NCI-H1092 treated with DMSO at 0.1 percent for 48 hours (cell line): Measurements from ENCODE around the gene LCP1.

Experiments used
- DNase-seq: peaks from one replicate; lab custom pipeline; 2025; lab: John Stamatoyannopoulos, UW

LCP1 gene

DNA sequence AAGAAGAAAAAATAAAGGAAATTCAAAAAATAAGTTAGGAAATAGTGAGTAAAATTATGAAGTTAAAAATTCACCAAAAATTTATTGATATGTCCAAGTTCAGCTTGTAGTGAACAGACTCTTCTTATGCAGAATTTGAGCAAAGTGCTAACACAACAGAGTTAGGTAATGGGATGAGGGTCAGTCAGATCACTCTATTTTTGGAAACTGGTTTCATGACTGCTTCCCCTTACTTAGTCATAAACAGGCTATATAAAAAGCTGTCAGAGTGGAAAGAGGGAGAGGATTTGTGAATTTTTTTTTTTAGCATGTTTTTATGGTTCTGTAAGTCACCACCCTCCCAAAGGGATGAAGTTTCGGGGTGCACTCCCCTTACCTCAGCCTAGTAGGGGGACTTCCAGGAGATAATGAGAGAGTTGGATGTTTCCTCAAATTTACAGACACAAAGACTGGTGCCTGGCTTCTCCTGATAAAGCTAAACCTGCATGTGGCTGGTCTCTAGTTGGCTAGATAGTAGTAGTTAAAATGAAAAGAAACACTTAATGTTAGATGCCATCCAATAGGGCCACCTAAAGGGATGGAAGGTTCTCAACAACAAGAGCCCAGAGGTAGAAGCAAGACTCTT, 81.7 kb downstream of the LCP1 start:
- DNase-seq: no peak

DNA sequence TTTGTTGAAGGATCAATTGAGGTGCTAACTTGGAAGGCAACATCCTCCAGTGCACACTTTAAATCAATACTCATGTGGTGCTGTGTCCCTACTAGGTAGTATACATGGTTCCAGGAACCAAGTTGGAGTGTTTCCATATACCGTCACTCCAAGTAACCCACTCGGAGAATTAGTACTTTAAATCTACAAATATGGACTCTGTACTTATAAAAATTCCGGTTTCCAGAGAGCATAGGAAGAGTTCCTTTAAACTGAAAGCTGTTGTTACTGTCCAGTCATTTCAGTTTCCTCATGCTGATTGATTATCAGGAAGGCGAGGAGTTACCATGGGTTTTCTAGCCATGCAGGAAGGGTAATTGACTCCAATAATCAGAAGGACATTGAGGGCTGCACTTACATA, 84.3 kb downstream of the LCP1 start:
- no peak for DNase-seq

DNA sequence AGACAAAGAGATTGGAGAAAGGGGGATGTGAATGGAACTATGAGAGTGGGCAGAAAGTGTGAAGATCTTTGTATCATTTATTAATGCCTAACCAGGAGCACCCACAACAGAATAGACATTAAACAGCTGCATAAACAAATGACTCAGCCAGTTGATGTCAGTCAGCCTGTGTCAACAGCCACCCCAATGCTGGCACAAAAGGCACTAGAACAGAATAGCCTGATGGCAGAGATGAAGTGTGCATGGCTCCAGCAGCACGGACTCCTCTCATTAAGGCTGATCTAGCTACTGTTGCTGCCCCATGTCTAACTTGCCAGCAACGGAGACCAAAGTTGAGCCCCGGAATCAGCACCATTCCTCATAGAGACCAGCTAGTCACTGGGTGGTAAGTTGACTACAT, 85.0 kb downstream of the LCP1 start:
- DNase-seq: peak; percentile 22

DNA sequence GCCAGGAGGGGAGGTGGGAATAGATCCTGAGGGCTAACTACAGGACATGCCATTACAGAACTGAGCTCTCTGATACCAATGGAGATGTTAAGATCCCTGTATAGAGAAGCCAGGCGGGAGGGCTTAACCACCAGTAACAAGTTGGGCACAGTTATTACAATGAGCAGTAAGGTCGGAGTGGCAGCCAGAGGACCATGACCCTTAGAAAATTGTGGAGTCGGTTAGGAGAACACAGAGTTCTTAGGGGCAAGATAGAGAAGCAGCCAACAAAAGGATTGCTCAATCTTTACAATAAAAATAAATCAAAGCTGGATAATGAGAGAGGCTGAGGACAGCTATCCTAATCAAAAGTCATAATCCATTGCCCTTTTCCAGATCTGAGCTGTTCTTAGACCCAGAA, 87.5 kb downstream of the LCP1 start:
- DNase-seq: no peak

DNA sequence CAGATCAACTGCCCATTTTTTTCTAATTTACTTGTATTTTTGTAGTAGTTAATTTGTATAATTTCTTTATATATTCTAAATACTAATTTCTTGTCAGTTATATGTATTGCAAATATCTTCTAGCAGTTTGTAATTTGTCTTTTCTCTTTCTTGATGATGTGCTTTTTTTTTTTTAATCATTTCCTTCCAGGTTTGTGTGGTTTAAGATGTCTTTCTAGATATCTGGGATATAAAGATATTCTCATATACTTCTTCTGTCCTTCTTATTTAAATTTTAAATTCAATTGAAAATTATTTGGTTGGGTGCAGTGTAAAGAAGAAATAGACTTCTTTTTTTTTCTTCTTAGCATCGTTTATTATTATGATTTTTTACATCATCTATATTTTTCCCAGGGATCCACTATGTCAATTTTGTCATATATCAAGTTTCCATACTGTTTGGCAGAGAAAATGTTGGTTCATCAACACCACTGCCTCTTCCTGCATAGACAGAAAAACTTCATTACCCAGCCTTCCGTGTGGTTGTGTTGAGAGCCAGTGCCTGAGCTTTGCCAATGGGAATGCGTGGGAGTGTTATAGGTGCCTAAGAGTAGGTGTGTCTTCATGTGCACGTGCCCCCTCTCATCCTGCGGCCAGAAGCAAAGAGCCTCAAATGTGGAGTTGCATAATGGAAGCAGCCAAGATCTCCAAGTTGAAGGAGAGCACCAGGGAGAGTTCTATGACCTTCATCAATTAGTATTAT, 93.0 kb downstream of the LCP1 start:
- no peak for DNase-seq

DNA sequence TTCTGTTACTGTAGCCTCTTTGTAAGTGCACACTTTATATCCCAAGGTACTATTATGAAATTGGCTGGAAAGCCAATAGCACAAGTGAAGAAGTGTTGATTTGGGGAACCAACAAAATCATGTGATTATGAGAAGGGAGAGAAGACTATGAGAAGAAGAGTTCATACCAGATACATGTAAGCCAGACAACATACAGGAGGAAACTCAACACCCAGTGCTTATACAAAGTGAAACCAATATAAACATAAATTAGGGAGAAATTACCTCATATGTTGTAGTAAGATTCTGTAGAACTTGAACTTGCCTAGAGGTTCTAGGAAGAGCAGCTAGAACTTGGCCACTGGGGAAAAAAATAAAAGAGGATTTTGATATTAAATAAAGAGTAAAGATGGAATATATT, 94.5 kb downstream of the LCP1 start:
- DNase-seq: no peak

DNA sequence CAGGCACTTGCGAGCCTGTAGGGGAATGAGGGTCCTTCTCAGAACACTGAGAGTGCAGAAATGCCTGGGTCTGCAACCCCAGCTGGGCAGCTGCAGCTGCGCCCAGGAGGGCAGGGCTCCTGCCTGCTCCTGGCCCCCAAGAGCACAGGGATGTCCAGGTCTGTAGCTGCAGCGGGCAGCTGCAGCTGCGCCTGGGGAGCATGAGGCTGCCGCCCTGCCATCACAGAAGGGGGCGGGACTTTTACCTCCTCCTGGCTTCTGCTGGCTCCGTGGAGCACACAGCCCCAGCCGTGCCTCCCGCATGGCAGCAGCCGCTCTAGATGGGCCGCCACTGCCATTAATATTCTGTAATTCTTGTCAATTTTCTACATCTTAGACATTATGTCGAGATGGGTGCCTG, 95.0 kb downstream of the LCP1 start:
- DNase-seq: no peak

DNA sequence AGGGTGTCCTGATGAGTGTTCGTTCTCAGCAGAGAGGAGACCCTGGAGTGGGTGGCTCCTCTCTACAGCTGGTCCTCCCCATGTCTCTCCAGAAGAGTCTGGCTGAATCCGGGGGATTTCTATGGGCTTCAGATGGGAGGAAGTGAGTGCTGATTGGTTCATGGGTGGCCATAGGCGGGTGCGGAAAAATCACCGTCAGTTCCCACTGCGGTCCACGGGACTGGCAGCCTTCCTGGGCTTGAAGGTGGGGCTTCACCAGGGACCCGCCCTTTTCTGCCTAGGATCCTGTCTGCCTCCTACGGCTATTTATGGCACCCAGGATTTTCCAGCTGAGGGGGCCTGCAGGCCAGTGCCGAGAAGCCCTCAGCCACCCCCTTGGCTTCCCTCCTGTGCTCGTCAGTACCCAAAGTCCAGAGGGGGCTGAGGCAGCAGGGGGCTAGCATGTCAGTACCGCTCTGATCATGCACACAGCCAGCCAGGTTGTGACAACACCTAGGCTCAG, 95.5 kb downstream of the LCP1 start:
- no peak for DNase-seq

DNA sequence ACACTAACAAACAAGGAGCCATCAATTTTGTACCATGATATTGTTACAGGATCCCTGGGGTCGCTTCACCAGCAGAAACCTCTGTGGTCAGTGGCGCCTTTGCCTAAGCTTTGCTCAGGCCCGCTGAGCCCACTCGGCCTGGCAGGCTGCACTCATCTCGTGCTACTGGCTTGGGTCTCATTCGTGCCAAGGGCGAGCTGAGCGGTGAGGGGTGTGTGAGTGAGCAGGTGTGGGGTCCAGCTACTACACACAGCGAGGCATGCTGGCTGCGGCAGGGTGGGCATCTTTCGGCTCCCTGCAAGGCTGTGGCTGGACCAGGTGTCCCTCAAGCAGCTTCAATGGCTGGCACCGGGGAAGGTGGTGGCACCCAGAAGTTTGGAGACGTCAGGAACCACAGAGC, 96.2 kb downstream of the LCP1 start:
- DNase-seq: no peak

DNA sequence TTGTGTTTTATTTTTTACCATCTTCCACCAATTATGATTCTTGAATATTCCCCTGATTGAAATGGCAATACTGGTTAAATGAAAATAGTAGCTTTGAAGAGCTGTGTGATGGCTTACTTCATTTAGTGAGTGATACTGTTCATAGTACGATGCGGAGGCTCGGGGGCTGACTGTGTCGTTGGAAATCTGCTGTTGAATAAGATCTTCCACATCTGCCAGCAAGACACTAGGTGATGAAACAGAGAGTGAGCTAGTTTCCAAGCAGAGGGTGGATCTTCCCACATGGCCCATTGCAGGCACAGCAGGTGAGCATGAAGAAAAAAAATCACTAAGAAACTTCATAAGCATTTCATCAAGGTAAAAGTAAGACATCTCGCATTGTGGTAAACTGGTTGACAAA, 99.7 kb downstream of the LCP1 start:
- DNase-seq: no peak

DNA sequence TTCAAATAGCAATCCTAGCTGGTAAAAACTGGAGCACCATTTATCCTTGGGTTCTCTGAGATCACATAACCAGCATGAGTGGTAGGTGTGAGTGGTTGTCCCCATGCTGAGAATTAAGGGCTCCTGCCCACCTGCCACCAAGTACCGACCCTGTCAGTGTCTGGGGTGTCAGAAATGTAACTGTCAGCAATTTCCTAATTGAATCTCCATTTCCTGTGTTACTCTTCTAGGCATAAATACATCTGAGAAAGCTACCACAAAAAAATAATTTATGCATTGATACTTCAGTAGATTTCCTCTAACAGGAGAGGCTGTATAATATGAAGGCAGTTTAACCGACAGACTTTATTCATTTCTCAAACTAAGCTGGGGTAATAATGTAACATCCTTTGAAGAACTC, 102.2 kb downstream of the LCP1 start:
- no peak for DNase-seq

DNA sequence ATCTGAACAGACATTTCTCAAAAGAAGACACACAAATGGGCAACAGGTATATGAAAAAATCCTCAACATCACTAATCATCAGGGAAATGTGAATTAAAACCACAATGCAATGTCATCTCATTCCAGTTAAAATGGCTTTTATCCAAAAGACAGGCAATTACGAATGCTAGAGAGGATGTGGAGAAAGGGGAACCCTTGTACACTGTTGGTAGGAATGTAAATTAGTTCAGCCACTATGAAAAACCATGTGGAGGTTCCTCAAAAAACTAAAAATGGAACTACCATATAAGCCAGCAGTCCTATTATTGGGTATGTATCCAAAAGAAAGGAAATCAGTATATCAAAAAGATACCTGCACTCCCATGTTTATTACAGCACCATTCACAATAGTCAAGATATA, 104.7 kb downstream of the LCP1 start:
- no peak for DNase-seq

DNA sequence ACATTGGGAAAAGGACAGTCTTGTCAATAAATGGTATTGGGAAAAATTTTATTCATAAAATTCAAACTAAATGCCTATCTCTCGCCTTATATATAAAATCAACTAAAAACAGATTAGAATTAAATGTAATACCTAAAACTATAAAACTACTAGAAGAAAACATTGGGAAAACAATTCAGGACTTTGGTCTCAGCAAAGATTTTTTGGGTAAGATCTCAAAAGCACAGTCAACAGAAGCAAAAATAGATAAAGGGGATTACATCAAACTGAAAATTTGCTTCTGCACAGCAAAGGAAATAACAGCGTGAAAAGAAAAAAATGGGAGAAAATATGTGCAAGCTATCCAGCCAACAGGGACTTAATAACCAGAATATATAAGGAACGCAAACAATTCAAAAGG, 105.2 kb downstream of the LCP1 start:
- DNase-seq: no peak
